Measurements from ENCODE around the gene RADIL. TPM values are rescaled to one million over a fixed set of nuclear protein-coding genes. Genes with fewer than 3 reads are reported as not detected.

The RADIL gene
- total RNA-seq, 4 donors from 2014 or later: 2.1 to 6.8 (median 3.6) TPM

DNA sequence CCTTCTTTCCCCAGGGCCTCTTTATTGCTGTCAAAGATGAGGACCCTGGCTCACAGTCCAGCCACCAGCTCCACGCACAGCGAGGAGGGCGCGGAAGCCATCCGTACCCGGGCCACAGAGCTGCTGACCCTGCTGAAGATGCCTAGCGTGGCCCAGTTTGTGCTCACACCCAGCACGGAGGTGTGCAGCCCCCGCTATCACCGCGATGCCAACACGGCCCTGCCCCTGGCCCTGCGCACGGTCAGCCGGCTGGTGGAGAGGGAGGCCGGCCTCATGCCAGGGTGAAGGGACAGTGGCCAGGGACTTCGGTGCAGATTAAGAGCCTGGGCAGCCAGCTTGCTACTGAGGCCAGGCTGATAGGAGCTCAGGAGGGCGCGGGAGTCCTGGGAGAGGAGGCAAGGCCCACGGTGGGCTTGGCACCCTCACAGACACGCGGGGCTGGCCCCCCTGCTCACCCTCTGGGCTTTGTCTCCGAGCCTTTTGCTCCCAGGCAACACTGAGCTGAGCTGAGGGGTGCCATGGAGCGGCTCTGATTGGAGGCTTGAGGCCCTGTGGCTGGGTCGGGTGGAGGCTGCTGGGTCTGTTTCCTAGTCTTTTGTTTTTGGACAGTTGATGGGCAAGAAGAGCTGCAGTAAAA lies 92.3 kb downstream of the RADIL start:
- Histone ChIP-seq H3K4me3 (no peak overlapping the region), H3K27me3 (no peaks in the 10 kb centered on the region), H3K9me3 (no peaks in the 10 kb centered on the region), H3K27ac (no peak overlapping the region), H3K4me1 (peaks cover 20% of the 10 kb centered on the region), H3K36me3 (peaks cover 60% of the 10 kb centered on the region)
- no peak for TF ChIP-seq POLR2A (IDR thresholded peaks at IDR 0.05)
- TF ChIP-seq, protein P1, sequence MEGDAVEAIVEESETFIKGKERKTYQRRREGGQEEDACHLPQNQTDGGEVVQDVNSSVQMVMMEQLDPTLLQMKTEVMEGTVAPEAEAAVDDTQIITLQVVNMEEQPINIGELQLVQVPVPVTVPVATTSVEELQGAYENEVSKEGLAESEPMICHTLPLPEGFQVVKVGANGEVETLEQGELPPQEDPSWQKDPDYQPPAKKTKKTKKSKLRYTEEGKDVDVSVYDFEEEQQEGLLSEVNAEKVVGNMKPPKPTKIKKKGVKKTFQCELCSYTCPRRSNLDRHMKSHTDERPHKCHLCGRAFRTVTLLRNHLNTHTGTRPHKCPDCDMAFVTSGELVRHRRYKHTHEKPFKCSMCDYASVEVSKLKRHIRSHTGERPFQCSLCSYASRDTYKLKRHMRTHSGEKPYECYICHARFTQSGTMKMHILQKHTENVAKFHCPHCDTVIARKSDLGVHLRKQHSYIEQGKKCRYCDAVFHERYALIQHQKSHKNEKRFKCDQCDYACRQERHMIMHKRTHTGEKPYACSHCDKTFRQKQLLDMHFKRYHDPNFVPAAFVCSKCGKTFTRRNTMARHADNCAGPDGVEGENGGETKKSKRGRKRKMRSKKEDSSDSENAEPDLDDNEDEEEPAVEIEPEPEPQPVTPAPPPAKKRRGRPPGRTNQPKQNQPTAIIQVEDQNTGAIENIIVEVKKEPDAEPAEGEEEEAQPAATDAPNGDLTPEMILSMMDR (IDR thresholded peaks at IDR 0.05): no peak
- TF ChIP-seq EP300 (IDR thresholded peaks at IDR 0.05): no peak
- TF ChIP-seq POLR2AphosphoS5 (IDR thresholded peaks at IDR 0.05): no peak
- DNase-seq (ENCODE audit: low spot score in 2 of 2): no peak
- 92% methylated on average over 11 of the region's 25 CpGs for WGBS

DNA sequence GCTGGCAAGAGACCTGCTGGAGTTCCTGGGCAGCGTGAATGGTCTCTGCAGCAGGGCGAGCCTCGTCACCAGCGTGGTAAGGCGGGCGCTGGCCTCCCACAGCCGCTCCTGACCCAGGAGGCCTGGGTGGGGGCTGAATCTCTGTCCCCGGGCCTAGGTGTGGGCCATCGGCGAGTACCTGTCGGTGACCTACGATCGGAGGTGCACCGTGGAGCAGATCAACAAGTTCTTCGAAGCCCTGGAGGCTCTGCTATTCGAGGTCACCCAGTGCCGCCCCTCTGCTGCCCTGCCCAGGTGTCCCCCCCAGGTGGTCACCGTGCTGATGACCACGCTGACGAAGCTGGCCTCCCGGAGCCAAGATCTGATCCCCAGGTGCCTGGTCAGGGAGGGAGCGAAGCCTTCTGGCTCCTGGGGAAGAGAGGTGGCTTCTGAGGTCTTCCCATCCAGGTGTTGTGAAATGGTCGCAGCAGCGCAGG lies 93.0 kb downstream of the RADIL start:
- TF ChIP-seq POLR2A (IDR thresholded peaks at IDR 0.05) (no peak), POLR2AphosphoS5 (IDR thresholded peaks at IDR 0.05) (no peak), EP300 (IDR thresholded peaks at IDR 0.05) (no peak)
- TF ChIP-seq, protein P1 (IDR thresholded peaks at IDR 0.05): no peak
- Histone ChIP-seq H3K9me3 (no peaks in the 10 kb centered on the region), H3K4me3 (no peak overlapping the region), H3K4me1 (peaks cover 20% of the 10 kb centered on the region), H3K27me3 (no peaks in the 10 kb centered on the region), H3K27ac (no peak overlapping the region), H3K36me3 (peaks cover 67% of the 10 kb centered on the region)
- 95% methylated on average over 14 of the region's 24 CpGs for WGBS
- DNase-seq (ENCODE audit: low spot score in 2 of 2): no peak

DNA sequence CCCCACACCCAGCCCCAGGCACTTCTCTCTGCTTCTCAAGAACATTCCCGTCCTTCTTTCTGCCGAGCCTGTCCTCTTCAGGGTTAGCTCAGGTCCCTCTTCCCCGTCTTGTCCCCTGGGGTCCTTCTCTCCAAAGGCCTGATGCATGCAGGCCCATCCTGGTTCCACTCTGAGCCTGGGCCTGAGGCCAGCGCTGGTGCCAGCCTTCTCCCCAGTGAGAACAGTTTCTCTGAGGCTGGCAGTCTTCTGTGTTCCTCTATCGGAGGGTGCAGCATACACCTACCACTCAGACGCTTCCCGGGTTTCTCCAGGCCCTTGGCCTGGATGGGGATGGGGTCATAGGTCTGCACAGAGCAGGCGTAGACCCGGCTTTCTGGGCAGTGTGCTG lies 93.4 kb downstream of the RADIL start:
- Histone ChIP-seq H3K27me3 (no peaks in the 10 kb centered on the region), H3K4me1 (peaks cover 20% of the 10 kb centered on the region), H3K36me3 (peaks cover 71% of the 10 kb centered on the region), H3K27ac (no peak overlapping the region), H3K4me3 (no peak overlapping the region), H3K9me3 (no peaks in the 10 kb centered on the region)
- TF ChIP-seq POLR2A (IDR thresholded peaks at IDR 0.05) (no peak), EP300 (IDR thresholded peaks at IDR 0.05) (no peak), POLR2AphosphoS5 (IDR thresholded peaks at IDR 0.05) (no peak)
- TF ChIP-seq, protein P1 (IDR thresholded peaks at IDR 0.05): no peak
- no peak for DNase-seq (ENCODE audit: low spot score in 2 of 2)
- 86% methylated on average over 9 of the region's 9 CpGs for WGBS

DNA sequence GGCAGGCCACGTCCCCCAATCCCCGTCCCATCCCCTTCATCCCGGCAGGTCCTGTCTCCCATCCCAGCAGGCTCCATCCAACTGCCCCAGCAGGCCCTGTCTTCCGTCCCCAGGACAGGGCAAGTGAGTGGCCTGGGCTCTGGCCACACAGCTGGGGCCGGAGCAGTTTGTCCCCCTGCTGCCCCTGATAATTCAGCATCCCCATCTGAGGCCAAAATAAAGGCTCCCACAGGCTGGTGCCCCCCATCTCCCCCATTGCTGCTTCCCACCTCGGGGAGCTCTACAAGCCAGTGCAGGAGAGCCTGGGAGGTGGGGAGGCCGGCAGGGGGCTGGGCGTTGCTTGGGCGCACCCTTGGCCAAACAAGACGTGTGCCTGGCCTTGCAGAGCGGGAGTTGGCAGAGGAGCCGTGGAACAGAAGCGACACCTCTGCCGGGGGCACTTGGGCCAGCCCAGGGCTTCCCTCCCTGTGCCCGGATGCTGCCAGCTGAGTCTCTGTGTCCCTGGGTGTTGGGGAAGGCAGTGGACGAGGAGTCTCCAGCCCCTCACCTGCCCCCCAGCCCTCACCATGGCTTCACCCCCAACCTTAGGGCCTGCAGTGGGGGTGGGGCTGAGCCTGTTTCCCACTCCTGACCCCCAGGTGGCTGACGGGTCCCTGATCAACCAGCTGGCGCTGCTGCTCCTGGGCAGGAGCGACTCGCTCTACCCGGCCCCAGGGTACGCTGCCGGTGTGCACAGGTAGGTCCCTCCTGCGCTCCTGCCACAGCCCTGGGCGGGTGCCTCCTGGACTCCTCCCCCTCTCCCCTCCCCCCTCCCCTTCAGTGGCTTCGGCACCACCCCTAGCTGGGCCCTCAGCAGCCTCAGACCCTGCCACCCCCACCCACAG lies 94.1 kb downstream of the RADIL start:
- Histone ChIP-seq H3K27ac (no peak overlapping the region), H3K9me3 (no peaks in the 10 kb centered on the region), H3K4me1 (peaks cover 20% of the 10 kb centered on the region), H3K36me3 (peaks cover 78% of the 10 kb centered on the region), H3K27me3 (no peaks in the 10 kb centered on the region), H3K4me3 (no peak overlapping the region)
- DNase-seq (ENCODE audit: low spot score in 2 of 2): no peak
- WGBS: 83% methylated on average over 10 of the region's 26 CpGs
- TF ChIP-seq EP300 (IDR thresholded peaks at IDR 0.05) (no peak), POLR2AphosphoS5 (IDR thresholded peaks at IDR 0.05) (no peak), POLR2A (IDR thresholded peaks at IDR 0.05) (no peak)
- TF ChIP-seq, protein P1 (IDR thresholded peaks at IDR 0.05): no peak

DNA sequence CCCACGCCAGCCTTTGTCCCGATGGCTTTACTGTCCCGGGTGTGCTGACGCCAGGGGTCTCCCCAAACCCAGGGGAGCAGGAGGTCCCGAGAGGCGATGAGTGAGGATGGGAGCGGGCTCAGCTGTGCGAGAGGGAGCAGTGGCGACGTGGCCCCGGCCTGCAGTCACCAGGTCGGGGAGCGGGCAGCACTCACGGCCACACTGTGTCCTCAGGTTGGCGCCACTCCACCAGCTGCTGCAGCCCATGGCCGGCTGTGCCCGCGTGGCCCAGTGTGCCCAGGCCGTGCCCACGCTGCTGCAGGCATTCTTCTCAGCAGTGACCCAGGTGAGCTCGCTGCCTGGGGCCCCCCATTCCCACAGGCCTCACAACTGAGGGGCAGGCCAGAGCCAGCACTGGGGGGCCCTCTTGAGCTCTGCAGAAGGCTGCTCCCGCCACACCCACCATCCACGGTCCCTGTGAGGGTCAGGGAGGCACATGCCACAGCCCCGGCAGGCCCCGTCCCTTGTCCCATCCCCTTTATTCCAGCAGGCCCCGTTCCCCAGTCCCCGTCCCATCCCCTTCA lies 94.8 kb downstream of the RADIL start:
- DNase-seq (ENCODE audit: low spot score in 2 of 2): no peak
- peaks cover 85% of the 10 kb centered on the region for H3K36me3 ChIP-seq
- no peak for TF ChIP-seq POLR2AphosphoS5 (IDR thresholded peaks at IDR 0.05)
- no peak for TF ChIP-seq POLR2A (IDR thresholded peaks at IDR 0.05)
- TF ChIP-seq, protein P1 (IDR thresholded peaks at IDR 0.05): no peak
- TF ChIP-seq EP300 (IDR thresholded peaks at IDR 0.05): no peak
- H3K27me3 ChIP-seq: no peaks in the 10 kb centered on the region
- peaks cover 20% of the 10 kb centered on the region for H3K4me1 ChIP-seq
- no peak overlapping the region for H3K27ac ChIP-seq
- no peak overlapping the region for H3K4me3 ChIP-seq
- no peaks in the 10 kb centered on the region for H3K9me3 ChIP-seq
- WGBS: 94% methylated on average over 6 of the region's 27 CpGs
